Measurements from ENCODE around the gene TCF25. TPM values are rescaled to one million over a fixed set of nuclear protein-coding genes. Genes with fewer than 3 reads are reported as not detected.

The TCF25 gene
- total RNA-seq, 4 donors from 2014 or later: 166 to 260 (median 182) TPM

DNA sequence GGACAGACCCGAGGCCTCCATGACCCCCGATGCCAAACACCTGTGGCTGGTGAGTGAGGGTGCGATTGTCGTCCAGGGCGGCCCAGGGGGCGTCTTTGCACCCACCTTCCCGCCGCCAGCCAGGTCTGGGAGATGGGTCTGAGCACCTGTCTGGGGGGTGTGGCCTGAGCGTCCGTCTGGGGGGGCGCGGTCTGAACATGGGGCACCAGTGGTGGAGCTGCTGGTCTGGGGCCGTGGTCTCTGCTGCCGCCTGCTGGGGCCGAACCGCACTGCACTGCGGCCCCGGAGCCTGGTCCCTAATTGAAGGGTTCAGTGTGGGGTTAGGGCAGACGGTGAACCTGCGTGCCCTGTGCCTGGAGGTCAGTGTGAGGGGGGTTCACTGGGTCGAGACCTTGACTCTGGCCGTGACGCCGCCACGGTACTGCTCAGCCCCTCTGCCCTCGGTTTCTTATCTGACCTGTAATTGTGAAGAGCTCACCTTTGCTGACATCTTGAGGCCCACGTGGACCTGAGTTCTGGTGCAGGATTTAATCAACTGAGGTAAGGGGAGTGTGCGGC lies 12.6 kb upstream of the TCF25 start:
- no peak overlapping the region for H3K4me3 ChIP-seq
- TF ChIP-seq POLR2A (IDR thresholded peaks at IDR 0.05): no peak
- TF ChIP-seq, protein P1, sequence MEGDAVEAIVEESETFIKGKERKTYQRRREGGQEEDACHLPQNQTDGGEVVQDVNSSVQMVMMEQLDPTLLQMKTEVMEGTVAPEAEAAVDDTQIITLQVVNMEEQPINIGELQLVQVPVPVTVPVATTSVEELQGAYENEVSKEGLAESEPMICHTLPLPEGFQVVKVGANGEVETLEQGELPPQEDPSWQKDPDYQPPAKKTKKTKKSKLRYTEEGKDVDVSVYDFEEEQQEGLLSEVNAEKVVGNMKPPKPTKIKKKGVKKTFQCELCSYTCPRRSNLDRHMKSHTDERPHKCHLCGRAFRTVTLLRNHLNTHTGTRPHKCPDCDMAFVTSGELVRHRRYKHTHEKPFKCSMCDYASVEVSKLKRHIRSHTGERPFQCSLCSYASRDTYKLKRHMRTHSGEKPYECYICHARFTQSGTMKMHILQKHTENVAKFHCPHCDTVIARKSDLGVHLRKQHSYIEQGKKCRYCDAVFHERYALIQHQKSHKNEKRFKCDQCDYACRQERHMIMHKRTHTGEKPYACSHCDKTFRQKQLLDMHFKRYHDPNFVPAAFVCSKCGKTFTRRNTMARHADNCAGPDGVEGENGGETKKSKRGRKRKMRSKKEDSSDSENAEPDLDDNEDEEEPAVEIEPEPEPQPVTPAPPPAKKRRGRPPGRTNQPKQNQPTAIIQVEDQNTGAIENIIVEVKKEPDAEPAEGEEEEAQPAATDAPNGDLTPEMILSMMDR (IDR thresholded peaks at IDR 0.05): peak; percentile 68 to 99
- H3K36me3 ChIP-seq: no peaks in the 10 kb centered on the region
- WGBS: 46% methylated on average over 11 of the region's 28 CpGs
- H3K27ac ChIP-seq: no peak overlapping the region
- H3K4me1 ChIP-seq: peaks cover 21% of the 10 kb centered on the region
- no peaks in the 10 kb centered on the region for H3K27me3 ChIP-seq
- H3K9me3 ChIP-seq: no peaks in the 10 kb centered on the region
- no peak for DNase-seq (ENCODE audit: low spot score in 2 of 2)

DNA sequence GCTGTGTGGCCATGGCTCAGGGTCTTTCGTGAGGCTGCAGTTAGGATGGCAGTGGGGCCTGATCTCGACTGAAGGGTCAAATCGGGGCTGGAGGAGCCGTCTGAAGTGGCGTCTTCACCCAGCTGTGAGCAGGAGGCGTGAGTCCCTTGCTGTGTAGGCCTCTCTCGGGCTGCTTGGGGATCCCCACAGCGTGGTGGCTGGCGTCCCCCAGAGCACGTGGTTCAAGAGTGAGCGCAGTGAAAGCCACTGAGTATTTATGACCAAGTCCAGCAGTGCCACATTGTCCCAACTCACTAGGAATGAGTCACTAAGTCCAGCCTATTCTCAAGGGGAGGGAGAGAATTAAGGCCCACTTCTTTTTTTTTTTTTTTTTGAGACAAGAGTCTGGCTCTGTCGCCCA lies 11.7 kb upstream of the TCF25 start:
- Histone ChIP-seq H3K27me3 (no peaks in the 10 kb centered on the region), H3K36me3 (no peaks in the 10 kb centered on the region), H3K9me3 (no peaks in the 10 kb centered on the region), H3K4me3 (no peak overlapping the region), H3K4me1 (peaks cover 21% of the 10 kb centered on the region), H3K27ac (no peak overlapping the region)
- TF ChIP-seq, protein P1 (IDR thresholded peaks at IDR 0.05): no peak
- TF ChIP-seq POLR2A (IDR thresholded peaks at IDR 0.05): no peak
- TF ChIP-seq POLR2AphosphoS5 (IDR thresholded peaks at IDR 0.05): no peak
- DNase-seq (ENCODE audit: low spot score in 2 of 2): no peak
- WGBS: 90% methylated on average over 9 of the region's 12 CpGs

GRCh38 chr16:89862732-89863131 lies 10.7 kb upstream of the TCF25 start:
- no peaks in the 10 kb centered on the region for H3K36me3 ChIP-seq
- WGBS: 92% methylated on average over 6 of the region's 6 CpGs
- H3K4me1 ChIP-seq: peaks cover 21% of the 10 kb centered on the region
- TF ChIP-seq POLR2AphosphoS5 (IDR thresholded peaks at IDR 0.05): no peak
- TF ChIP-seq, protein P1 (IDR thresholded peaks at IDR 0.05): no peak
- no peak for TF ChIP-seq POLR2A (IDR thresholded peaks at IDR 0.05)
- TF ChIP-seq EP300 (IDR thresholded peaks at IDR 0.05): no peak
- no peaks in the 10 kb centered on the region for H3K9me3 ChIP-seq
- no peak for DNase-seq (ENCODE audit: low spot score in 2 of 2)
- no peak overlapping the region for H3K4me3 ChIP-seq
- no peaks in the 10 kb centered on the region for H3K27me3 ChIP-seq
- no peak overlapping the region for H3K27ac ChIP-seq

DNA sequence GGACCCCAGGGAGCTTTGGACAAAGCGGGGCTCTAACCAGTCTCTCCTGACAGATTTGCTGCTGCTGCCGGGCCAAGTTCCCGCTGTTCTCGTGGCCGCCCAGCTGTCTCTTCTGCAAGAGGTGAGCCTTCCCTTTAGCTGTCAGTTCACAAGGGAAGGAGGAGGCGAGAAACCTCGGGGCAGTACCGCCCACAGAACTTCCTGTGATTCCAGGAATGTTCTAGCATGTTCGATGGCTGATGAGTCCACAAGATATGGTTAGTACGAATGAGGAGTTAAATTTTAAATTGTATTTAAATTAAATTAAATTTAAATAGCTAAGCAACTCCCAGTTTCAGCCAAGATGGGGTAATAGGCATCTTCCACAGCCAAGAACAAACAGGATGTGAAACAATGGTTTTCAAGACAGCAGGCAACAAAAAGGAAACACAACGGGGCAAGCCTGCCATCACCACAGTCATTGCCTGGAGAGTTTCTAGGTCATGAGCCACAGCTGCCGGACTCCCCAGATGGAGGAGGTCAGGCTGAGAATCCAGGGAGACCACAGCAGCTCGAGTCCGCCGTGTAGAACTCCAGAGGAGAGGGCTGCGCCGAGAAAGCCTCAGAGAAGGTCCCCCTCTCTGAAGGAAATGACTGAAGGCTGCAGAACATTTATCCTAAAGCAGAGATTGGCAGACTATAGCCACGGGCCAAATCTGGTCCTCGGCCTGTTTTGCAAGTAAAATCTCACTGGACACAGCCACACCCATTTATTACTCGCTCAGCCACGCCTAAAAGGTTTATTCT lies 9.5 kb upstream of the TCF25 start:
- no peak overlapping the region for H3K4me3 ChIP-seq
- no peak for TF ChIP-seq EP300 (IDR thresholded peaks at IDR 0.05)
- TF ChIP-seq, protein P1 (IDR thresholded peaks at IDR 0.05): no peak
- no peak for TF ChIP-seq POLR2A (IDR thresholded peaks at IDR 0.05)
- TF ChIP-seq POLR2AphosphoS5 (IDR thresholded peaks at IDR 0.05): no peak
- WGBS: 48% methylated on average over 21 of the region's 21 CpGs
- no peaks in the 10 kb centered on the region for H3K36me3 ChIP-seq
- peak overlapping the region; percentile 22 for H3K27ac ChIP-seq
- no peaks in the 10 kb centered on the region for H3K27me3 ChIP-seq
- H3K4me1 ChIP-seq: peaks cover 21% of the 10 kb centered on the region
- no peaks in the 10 kb centered on the region for H3K9me3 ChIP-seq
- DNase-seq (ENCODE audit: low spot score in 2 of 2): no peak

DNA sequence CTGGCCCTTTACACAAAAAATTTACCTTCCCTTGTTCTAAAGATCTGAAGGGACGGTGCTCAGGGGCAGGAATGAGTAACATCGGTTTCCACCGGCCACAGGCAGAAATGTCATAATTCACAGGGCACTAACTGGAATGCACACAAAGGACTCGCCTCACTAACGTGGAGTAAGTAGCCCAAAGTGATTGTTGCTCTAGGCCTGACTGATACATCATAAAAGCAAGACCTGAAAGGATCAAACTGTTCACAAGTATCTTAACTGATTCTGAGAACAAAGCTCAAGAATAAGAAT lies 8.9 kb upstream of the TCF25 start:
- peak overlapping the region; percentile 22 for H3K27ac ChIP-seq
- no peaks in the 10 kb centered on the region for H3K9me3 ChIP-seq
- TF ChIP-seq POLR2AphosphoS5 (IDR thresholded peaks at IDR 0.05) (no peak), POLR2A (IDR thresholded peaks at IDR 0.05) (no peak), EP300 (IDR thresholded peaks at IDR 0.05) (no peak)
- TF ChIP-seq, protein P1 (IDR thresholded peaks at IDR 0.05): no peak
- no peaks in the 10 kb centered on the region for H3K27me3 ChIP-seq
- H3K36me3 ChIP-seq: no peaks in the 10 kb centered on the region
- WGBS: 59% methylated on average over 5 of the region's 5 CpGs
- H3K4me1 ChIP-seq: peaks cover 21% of the 10 kb centered on the region
- no peak overlapping the region for H3K4me3 ChIP-seq
- no peak for DNase-seq (ENCODE audit: low spot score in 2 of 2)
